Gastrocnemius medialis (tissue), 4 donors: Measurements from ENCODE around the gene ACSL1.

Experiments used
- POLR2A ChIP-seq, 2 donors: fragments of 450-650 bp; IDR thresholded peaks; one replicate each; pipeline ENCODE4 v1.6.1; 2017; ENCODE audit warnings: antibody characterized with exemption in 2 of 2, mild to moderate bottlenecking in 2 of 2, moderate library complexity in 2 of 2
- TF ChIP-seq, protein P1 (sequence below), 5 experiments: fragments of 450-650 bp in 3 of 5; fragments of 200-600 bp in 2 of 5; sonication (generic) in 2 of 5; IDR thresholded peaks in 4 of 5; conservative IDR thresholded peaks in 1 of 5; 1 replicate in 4 of 5; 2 replicates in 1 of 5; pipeline ENCODE4 v1.5.1; 2016 to 2019; ENCODE audit warnings: antibody characterized with exemption in 5 of 5, mild to moderate bottlenecking in 3 of 5, moderate library complexity in 3 of 5

GRCh38 chr4:184801781-184802696 lies 23.7 kb downstream of the ACSL1 start:
- no peak for TF ChIP-seq POLR2A (IDR thresholded peaks at IDR 0.05)
- TF ChIP-seq, protein P1, sequence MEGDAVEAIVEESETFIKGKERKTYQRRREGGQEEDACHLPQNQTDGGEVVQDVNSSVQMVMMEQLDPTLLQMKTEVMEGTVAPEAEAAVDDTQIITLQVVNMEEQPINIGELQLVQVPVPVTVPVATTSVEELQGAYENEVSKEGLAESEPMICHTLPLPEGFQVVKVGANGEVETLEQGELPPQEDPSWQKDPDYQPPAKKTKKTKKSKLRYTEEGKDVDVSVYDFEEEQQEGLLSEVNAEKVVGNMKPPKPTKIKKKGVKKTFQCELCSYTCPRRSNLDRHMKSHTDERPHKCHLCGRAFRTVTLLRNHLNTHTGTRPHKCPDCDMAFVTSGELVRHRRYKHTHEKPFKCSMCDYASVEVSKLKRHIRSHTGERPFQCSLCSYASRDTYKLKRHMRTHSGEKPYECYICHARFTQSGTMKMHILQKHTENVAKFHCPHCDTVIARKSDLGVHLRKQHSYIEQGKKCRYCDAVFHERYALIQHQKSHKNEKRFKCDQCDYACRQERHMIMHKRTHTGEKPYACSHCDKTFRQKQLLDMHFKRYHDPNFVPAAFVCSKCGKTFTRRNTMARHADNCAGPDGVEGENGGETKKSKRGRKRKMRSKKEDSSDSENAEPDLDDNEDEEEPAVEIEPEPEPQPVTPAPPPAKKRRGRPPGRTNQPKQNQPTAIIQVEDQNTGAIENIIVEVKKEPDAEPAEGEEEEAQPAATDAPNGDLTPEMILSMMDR (IDR thresholded peaks at IDR 0.05 in 4 of 5, conservative IDR thresholded peaks at IDR 0.05 in 1 of 5) = no peak
